DMS53 treated with DMSO at 0.1 percent for 48 hours (cell line): Measurements from ENCODE around the gene PID1.

Experiments
- DNase-seq: peaks from one replicate; lab custom pipeline; 2025; ENCODE audit not compliant: unreplicated experiment; lab: John Stamatoyannopoulos, UW

PID1 gene

DNA sequence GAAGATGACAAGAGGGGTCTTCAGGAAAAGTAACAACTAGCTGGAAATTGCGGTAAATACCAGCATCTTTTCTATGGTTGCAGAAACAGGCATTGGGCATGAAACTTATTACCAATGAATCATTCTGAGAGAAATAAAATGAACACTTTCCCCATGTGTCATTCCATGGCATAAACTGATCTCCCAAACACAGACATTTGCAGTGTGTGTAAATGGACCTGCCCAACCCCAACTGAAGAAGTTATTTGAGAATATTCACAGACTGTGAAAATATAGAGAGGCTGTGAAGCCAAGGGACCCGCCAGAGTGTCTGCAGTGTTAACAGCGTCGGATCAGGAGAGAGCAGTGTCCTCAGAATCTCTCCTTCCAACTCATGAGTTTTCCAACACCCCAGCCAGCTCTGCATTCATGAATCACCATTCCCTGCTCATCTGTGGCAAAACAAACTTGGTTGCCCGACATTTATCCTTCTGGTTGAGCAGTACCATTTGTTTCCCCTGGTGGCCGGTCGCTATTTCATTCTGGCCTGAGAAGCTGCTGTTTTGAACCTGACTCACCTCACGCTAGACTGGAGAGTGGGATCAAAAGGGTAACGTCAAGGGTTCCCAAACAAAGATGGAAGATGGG, 238.4 kb downstream of the PID1 start:
- DNase-seq: no peak

DNA sequence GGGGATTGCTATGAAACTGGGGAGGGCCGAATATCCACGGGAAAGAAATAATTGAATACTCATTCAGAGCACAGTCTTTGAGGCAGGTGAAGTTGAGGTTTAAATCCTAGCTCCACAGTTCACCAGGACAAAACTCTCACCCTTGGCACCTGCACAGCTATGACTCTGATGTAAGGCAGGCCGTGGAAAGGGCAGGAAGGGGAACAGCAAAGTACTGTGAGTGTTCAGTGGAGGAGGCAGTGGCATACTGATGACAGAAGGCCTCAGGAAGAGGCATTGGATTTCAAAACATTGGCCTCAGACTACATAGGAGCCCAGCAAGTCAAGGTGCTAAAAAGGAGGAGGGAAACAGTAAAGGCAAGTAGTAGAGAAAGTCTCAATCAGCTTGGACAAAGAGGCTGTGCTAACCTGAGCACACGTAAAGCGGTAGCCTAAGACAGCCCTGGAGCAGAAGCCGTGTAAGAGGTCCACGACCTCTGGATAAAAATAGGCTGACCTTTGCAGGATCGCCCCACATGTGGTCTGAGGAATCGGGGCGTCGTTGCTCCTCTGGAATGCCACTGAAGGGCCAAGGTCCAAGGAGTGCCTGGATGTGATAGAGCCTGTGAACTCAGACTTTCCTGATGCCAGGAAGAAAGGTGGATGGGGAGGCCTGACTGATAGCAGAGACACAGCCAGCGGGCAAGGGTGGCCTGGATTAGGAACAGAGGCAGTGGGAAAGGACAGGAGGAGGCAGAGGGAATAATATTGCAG, 243.6 kb downstream of the PID1 start:
- DNase-seq: no peak

DNA sequence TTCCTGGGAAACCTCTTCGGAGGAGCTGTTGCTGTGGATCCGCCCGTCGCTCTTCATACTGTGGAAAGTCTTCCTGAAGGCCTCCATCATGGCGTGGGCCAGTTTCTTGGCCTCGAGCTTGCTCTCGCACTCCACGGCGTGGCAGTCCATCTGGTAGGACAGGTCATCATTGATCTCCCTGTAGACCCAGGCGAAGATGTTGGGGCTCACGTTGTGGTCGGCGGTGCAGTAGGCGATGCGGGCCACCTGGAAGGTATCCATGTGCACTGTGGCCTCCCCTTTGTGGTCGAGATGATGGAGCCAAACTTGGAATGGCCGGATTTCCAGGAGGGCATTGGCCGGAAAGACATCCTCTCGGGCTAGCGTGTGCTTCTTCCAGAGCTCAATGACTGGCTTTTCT, 245.4 kb downstream of the PID1 start:
- DNase-seq: no peak

DNA sequence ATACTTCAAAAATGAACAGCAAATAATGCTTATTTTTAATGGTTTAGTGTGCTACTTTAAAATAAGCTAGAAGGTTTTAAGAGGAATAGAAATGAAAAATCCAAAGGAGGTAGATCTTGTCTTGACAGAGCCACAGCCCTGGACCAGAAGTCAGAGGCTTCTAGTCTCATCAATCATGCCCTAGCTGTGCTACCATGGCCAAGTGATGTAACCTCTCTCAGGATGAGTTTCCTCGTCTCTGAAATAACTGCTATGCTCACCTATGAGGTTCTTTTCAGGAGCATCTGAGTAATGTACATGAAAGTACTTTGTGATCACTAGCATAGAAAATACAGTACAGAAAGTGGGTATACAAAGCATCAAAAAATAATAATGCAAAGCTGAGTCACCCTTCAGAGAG, 248.4 kb downstream of the PID1 start:
- no peak for DNase-seq

DNA sequence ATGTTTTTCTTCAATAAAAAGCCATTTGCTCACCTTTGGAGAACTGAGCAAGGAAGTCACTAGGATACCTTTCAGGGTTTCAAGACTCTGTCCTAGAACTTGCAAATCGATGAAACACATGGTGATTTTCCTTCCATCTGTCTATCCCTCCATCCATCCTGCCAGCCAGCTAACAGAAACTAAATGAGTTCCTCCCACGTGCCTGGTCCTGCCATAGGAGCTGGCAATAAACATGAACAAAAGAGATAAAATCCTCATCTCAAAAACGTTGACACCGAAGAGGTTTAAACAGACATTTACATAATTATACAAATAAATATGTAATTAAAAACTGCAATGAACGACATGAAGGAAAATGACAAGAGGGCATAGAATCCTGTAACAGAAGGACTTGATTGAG, 249.0 kb downstream of the PID1 start:
- DNase-seq: no peak

DNA sequence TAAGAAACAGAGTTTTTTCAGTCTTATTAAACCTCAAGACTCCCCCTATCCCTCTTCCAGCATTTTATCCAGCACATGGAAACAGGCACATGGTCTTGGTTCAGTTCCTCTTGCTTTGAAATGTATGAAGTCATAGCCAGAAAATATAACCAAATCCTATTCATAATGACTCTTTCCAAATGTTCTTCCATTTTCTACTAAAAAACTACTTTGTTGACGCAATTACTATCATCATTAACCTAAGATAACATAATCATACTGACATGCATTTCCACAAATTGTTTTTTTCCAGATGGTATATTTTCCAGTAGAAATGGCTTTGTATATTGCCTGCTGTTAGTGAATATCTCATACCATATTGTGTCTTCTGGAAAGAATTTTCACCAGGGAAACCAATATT, 261.3 kb downstream of the PID1 start:
- DNase-seq: no peak

DNA sequence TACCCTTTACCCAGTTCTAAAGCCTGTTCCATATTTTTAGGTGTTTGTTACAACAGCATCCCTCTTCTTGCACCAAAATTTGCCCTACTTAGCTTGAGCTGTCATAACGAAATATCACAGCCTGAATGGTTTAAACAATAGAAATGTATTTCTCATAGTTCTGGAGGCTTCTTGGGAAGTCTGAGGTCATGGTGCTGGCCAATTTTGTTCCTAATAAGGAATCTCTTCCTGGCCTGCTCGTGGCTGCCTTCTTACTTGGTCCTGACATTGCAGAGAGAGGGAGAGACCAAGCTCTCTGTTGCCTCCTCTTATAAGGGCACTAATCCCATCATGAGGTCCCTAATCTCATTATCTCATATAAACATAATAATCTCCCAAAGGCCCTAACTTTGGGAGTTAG, 267.8 kb downstream of the PID1 start:
- no peak for DNase-seq

DNA sequence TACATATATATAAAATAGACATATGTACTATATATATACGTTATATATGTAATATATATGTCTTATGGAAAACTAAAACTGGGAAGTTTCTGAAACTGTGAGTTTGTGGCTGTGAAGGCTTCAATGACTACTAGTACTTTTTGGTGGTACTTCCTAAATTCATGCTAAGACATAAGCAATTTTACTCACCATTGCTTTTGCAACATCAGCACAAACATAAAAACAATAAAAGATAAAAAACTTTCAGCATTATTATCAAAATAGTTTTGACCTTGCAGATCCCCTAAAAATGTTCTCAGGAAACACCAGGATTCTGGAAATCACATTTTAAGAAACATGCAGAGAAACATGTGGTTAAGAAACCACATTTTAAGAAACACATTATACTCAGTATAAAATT, 269.9 kb downstream of the PID1 start:
- DNase-seq: no peak

DNA sequence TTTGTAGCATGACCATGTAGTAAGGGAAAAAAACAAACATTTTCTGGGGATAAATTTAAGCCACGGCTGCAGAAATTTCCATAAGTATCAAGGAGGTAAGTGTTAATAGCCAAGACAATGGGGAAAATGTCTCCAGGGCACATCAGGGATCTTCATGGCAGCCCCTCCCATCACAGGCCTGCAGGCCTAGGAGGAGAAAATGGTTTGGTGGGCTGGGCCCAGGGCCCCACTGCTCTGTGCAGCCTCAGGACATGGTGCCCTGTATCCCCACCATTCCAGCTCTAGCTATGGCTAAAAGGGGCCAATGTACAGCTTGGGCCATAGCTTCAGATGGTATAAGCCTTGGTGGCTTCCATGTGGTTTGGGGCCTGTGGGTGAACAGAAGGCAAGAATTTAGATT, 271.8 kb downstream of the PID1 start:
- DNase-seq: no peak

DNA sequence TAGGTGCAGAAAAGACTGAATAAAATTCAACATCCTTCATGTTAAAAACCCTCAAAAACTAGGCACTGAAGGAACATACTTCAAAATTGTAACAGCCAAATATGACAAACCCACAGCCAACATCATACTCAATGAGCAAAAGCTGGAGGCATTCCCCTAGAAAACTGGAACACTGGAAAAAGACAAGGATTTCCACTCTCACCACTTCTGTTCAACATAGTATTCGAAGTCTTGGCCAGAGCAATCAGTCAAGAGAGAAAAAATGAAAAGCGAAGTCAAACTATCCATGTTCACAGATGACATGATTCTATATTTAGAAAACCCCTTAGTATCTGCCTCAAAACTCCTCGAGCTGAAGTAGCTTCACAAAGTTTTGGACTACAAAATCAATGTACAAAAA, 282.3 kb downstream of the PID1 start:
- no peak for DNase-seq

DNA sequence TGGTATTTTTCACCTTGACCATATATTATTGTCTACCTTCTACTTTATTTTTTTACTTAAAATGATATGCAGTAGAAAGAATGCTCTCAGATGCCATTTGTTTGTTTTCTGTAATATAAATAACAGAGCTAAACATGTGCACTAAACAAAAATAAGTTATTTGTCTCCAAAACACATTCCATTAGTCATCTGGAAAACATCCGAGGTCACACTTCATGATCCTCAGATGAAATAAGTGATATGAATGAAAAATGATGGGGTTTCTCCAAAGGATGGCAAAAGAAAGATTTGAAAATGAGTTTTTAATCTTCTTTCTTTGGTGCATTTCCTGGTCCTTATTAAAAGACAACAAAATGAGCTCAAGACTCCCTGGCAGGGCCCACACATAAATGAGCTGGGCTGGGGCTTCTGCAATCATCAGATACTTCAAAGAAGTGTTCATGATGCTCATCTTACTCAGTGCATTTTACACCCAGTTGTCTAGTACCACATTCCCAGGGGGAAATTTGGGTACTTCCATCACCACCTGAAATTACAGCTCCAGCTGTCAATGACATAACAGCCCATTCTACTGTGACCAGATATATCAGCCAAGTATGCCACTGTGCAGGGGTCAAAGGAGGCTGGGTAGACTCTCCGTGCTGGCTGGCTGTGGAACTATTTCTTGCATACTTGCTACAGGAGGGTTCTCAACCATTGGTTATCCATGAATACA, 283.5 kb downstream of the PID1 start:
- no peak for DNase-seq

DNA sequence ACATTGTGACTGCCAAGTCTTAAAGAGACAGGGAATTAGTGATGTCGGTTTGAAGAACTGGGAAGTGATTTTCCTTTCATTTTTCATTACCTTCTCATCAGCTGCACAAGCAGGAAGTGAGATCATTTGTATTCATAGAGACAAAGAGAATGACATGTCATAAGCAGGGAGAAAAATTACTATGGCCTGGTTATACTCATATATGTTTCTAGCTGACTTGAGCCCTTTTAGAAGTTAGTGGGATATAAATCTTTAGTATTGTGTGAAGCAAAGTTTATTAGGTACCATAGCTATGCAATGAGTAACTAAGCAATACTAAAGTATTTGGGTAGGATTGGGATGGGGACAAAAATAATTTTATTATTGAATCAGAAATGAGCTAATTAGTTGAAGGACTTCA, 284.1 kb downstream of the PID1 start:
- peak; percentile 24 for DNase-seq

DNA sequence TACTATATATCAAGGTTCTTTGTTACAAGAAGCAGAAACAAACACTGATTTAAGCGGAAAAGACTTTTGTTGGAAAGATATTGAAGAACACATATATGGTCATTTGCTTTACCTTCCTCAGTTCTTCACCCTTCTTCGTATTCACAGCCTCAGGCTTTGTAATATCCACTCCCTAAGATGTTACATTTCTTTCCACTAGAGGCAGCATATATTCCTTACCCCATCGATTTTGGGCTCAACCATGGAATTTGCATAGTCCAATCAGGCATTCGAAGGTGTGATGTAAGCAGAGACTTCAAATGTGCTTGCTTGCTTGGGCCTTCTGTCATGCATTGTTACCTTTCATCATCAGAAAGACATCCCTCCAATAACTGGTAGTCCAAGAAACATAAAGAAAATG, 287.4 kb downstream of the PID1 start:
- no peak for DNase-seq

DNA sequence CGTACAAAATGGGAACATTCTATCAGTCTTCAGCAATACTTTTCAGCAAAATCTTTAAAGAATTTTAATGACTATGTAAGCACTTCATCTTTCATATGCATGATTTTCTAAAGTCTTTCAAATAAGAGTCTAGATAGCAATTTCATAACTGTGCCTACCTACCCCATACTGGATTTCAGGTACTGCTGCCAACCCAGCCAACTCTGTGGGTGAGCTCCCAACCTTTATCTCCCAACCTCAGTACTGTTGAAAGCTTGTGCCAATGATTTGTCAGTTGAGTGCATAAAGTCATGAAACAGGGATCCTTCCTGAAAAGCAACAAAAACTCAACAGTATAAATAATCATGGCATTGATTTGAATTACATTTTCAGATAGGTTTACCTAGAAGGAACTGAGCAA, 296.9 kb downstream of the PID1 start:
- no peak for DNase-seq
